Measurements from ENCODE around the gene ENGASE. TPM values are rescaled to one million over a fixed set of nuclear protein-coding genes. Genes with fewer than 3 reads are reported as not detected.

ENGASE gene
- total RNA-seq, 1 experiment from 2014 or later: 58.0 TPM

GRCh38 chr17:79135011-79135410 is 60.4 kb downstream of the ENGASE start:
- intact Hi-C loops (cut with micrococcal nuclease; ENCODE audit: unreplicated experiment): no loop called here
- BruUV-seq (replicated peaks): no TSS peak
- H3K9me3 Mint-ChIP-seq (ENCODE audit: low read depth, unreplicated experiment): peaks cover 2% of the 10 kb centered on the region
- H3K4me1 Mint-ChIP-seq (ENCODE audit: low read depth, unreplicated experiment): no peaks in the 10 kb centered on the region
- H3K4me3 Mint-ChIP-seq (ENCODE audit: low read depth, unreplicated experiment): no peak overlapping the region
- no peak for DNase-seq
- CTCF ChIA-PET: no interaction called here
- H3K36me3 Mint-ChIP-seq (ENCODE audit: insufficient read depth, unreplicated experiment): peaks cover 13% of the 10 kb centered on the region
- H3K27ac Mint-ChIP-seq (ENCODE audit: unreplicated experiment): no peak overlapping the region
- H3K27me3 Mint-ChIP-seq (ENCODE audit: unreplicated experiment): no peaks in the 10 kb centered on the region
- TF ChIP-seq CTCF (IDR thresholded peaks at IDR 0.05; ENCODE audit: unreplicated experiment): no peak

DNA sequence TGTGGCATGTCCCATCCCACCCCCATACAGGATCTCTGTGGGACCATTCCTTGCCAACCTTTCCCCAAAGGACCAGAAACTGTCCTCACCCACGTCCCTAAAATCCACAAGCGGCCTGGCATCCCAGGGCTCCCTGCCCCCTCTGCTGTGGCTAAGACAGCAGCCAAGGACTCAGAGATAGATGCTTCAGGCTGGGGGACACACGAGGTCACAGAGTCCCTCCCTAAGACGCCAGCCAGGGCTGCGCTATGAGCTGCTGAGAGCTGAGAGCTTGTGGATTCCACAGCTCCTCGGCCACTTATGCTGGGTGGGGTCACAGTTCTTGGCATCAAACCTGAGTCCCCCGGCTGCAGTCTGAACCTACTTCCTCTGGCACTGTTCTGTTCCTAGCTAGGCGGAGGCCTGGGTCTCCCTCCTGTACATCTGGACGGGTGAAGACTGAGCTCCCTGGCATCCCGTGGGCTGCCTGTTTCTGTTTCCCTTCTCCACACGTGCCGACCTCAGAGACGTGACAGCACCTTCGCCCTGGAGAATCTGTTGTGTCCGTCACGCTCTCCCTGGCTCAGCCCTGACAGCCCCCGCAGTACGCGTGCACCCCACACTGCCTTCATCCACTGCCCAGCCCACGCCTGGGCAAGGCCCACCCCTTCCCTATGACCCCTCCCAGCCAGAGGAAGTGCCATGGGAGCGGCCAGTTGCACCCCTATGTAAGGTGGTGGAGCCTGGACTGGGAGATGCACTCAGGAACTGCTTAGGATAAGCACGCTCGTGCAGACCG is 61.2 kb downstream of the ENGASE start:
- Mint-ChIP-seq H3K36me3 (ENCODE audit: insufficient read depth, unreplicated experiment) (peaks cover 8% of the 10 kb centered on the region), H3K9me3 (ENCODE audit: low read depth, unreplicated experiment) (peaks cover 2% of the 10 kb centered on the region), H3K4me1 (ENCODE audit: low read depth, unreplicated experiment) (no peaks in the 10 kb centered on the region), H3K27ac (ENCODE audit: unreplicated experiment) (no peak overlapping the region), H3K27me3 (ENCODE audit: unreplicated experiment) (no peaks in the 10 kb centered on the region), H3K4me3 (ENCODE audit: low read depth, unreplicated experiment) (no peak overlapping the region)
- no TSS peak for BruUV-seq (replicated peaks)
- CTCF ChIA-PET: interaction anchor here (0.6 kb wide), 1 partner anchor 12 kb away, joined by 10 read pairs; no protein-coding TSS in a partner anchor
- intact Hi-C loops (cut with micrococcal nuclease; ENCODE audit: unreplicated experiment): no loop called here
- TF ChIP-seq CTCF (IDR thresholded peaks at IDR 0.05; ENCODE audit: unreplicated experiment): no peak
- no peak for DNase-seq

Other genes with a start within 250 kb of the ENGASE start
- gene USP36, start 234.0 kb upstream of the ENGASE start, total RNA-seq (2022): 79.5 and 84.3 TPM in 2 replicates
- 4.6 and 6.0 TPM in 2 replicates for gene CEP295NL, start 171.6 kb upstream of the ENGASE start, total RNA-seq (2022)
- 246 and 262 TPM in 2 replicates for gene TIMP2, start 149.4 kb upstream of the ENGASE start, total RNA-seq (2022)
- gene LGALS3BP, start 94.9 kb upstream of the ENGASE start, total RNA-seq (2022): 747 and 1,100 TPM in 2 replicates
- gene CANT1, start 65.1 kb upstream of the ENGASE start, total RNA-seq (2022): 95.7 and 115 TPM in 2 replicates
- 3.1 and 3.3 TPM in 2 replicates for gene C1QTNF1, start 50.7 kb upstream of the ENGASE start, total RNA-seq (2022)